Kidney epithelial cell (primary cell): ENCODE data around the gene CTTNBP2. TPM values are rescaled to one million over a fixed set of nuclear protein-coding genes. Genes with fewer than 3 reads are reported as not detected.

ENCODE experiments used
- DNase-seq: peaks from one replicate; pipeline ENCODE4 v3.0.0-alpha.2; 2010; ENCODE audit warnings: low read depth
- H3K27me3 ChIP-seq: 2 replicates; pipeline ENCODE4 v1.6.0; 2011; ENCODE audit warnings: low read length; ENCODE audit not compliant: control insufficient read depth, insufficient read depth
- H3K36me3 ChIP-seq: 2 replicates; pipeline ENCODE4 v1.5.1; 2011; ENCODE audit warnings: low read length; ENCODE audit not compliant: control insufficient read depth, insufficient read depth
- H3K4me3 ChIP-seq: 2 replicates; pipeline ENCODE4 v1.5.1; 2011; ENCODE audit warnings: low read depth, mild to moderate bottlenecking, control low read depth, low read length
- CTCF ChIP-seq: IDR thresholded peaks from 2 replicates; pipeline ENCODE4 v1.5.1; 2011; ENCODE audit warnings: mild to moderate bottlenecking, moderate library complexity, low read length, control low read depth, inconsistent platforms; ENCODE audit not compliant: insufficient read depth, poor library complexity, severe bottlenecking
- total RNA-seq: library from RNA; depleted of rRNA; stranded (reverse); fragments of >200 nt; gene quantifications from 2 replicates; pipeline ENCODE4 v1.2.3, GENCODE V29; 2015

The CTTNBP2 gene
- total RNA-seq, 1 donor from 2014 or later, result 5.3 TPM

GRCh38 chr7:117706210-117706609, 167.0 kb downstream of the CTTNBP2 start:
- no peak overlapping the region for H3K4me3 ChIP-seq
- no peaks in the 10 kb centered on the region for H3K36me3 ChIP-seq
- H3K27me3 ChIP-seq, result no peaks in the 10 kb centered on the region
- no peak for TF ChIP-seq CTCF
- DNase-seq, result no peak

GRCh38 chr7:117705630-117706029, 167.6 kb downstream of the CTTNBP2 start:
- H3K4me3 ChIP-seq, result no peak overlapping the region
- no peak for TF ChIP-seq CTCF
- no peak for DNase-seq
- no peaks in the 10 kb centered on the region for H3K36me3 ChIP-seq
- no peaks in the 10 kb centered on the region for H3K27me3 ChIP-seq

- no peak overlapping the region for H3K4me3 ChIP-seq
- no peaks in the 10 kb centered on the region for H3K27me3 ChIP-seq
- H3K36me3 ChIP-seq, result no peaks in the 10 kb centered on the region
- no peak for TF ChIP-seq CTCF
- no peak for DNase-seq
Observed at GRCh38 chr7:117704063-117704462, 169.2 kb downstream of the CTTNBP2 start.

DNA sequence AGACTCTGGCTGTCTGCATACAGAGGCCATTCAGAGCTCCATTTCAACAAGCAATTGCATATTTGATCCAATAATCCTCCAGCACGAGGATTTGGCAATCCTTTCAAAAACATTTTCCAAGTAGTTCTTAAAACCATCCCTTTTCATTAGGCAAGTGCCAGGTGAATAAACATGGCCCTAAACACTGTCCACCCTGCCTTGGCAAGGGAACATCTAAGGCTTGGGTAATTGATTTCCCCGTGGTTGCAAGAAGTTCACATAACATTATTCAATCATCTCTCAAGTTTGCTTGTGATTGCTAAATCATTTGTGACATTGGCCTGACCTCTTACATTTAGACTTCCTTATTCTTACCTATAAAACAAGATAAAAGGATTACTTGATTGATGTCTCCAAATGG, 175.2 kb downstream of the CTTNBP2 start:
- H3K4me3 ChIP-seq, result no peak overlapping the region
- DNase-seq, result no peak
- no peak for TF ChIP-seq CTCF
- H3K27me3 ChIP-seq, result no peaks in the 10 kb centered on the region
- no peaks in the 10 kb centered on the region for H3K36me3 ChIP-seq

GRCh38 chr7:117692338-117692737, 180.9 kb downstream of the CTTNBP2 start:
- H3K36me3 ChIP-seq, result no peaks in the 10 kb centered on the region
- H3K4me3 ChIP-seq, result no peak overlapping the region
- TF ChIP-seq CTCF, result no peak
- DNase-seq, result no peak
- no peaks in the 10 kb centered on the region for H3K27me3 ChIP-seq

- no peak for TF ChIP-seq CTCF
- Histone ChIP-seq H3K27me3 (no peaks in the 10 kb centered on the region), H3K4me3 (no peak overlapping the region), H3K36me3 (no peaks in the 10 kb centered on the region)
- no peak for DNase-seq
Observed at GRCh38 chr7:117690147-117690546, 183.1 kb downstream of the CTTNBP2 start.
